GM12878 (cell line): ENCODE results near the gene SETBP1.

Experiments
- BRCA1 ChIP-seq: IDR thresholded peaks from 2 replicates; pipeline ENCODE4 v1.6.1; 2011; ENCODE audit warnings: low read depth, low read length, improper control_type of control experiment
- EGR1 ChIP-seq, 2 experiments: IDR thresholded peaks; 1 replicate in 1 of 2; 2 replicates in 1 of 2; pipeline ENCODE4 v1.6.1; 2011 to 2012; ENCODE audit warnings: low read depth in 2 of 2, low read length in 2 of 2, borderline replicate concordance in 1 of 2, mild to moderate bottlenecking in 1 of 2, moderate library complexity in 1 of 2
- POLR2A ChIP-seq: IDR thresholded peaks from 2 replicates; pipeline ENCODE4 v1.6.1; 2011; ENCODE audit warnings: low read depth, mild to moderate bottlenecking, low read length
- SIN3A ChIP-seq: IDR thresholded peaks from 2 replicates; pipeline ENCODE4 v1.6.1; 2012; ENCODE audit warnings: low read depth, low read length, improper control_type of control experiment
- SUZ12 ChIP-seq: fragments of 200-600 bp; sonication (generic); IDR thresholded peaks from one replicate; pipeline ENCODE4 v1.6.1; 2018; ENCODE audit warnings: antibody characterized with exemption, mild to moderate bottlenecking; ENCODE audit not compliant: unreplicated experiment
- TAF1 ChIP-seq: IDR thresholded peaks from 2 replicates; pipeline ENCODE4 v1.6.1; 2011; ENCODE audit warnings: mild to moderate bottlenecking, low read depth, low read length, borderline replicate concordance
- TF ChIP-seq, protein P1 (sequence below), 3 experiments: IDR thresholded peaks in 2 of 3; conservative IDR thresholded peaks in 1 of 3; 2 replicates each; pipeline ENCODE4 v1.5.1; 2011; ENCODE audit warnings: low read depth in 3 of 3, low read length in 3 of 3, mild to moderate bottlenecking in 3 of 3, control low read depth in 2 of 3, moderate library complexity in 2 of 3, inconsistent platforms in 1 of 3, mixed read lengths in 1 of 3; ENCODE audit not compliant: control insufficient read depth in 2 of 3, insufficient read depth in 1 of 3; ENCODE audit errors: extremely low read depth in 1 of 3

GRCh38 chr18:44917216-44918141 is 236.8 kb downstream of the SETBP1 start:
- TF ChIP-seq POLR2A (no peak), EGR1 (IDR thresholded peaks at IDR 0.05; ENCODE audit: borderline replicate concordance in 1 of 2, low read depth in 2 of 2, low read length in 2 of 2) (no peak), BRCA1 (no peak), SIN3A (no peak), TAF1 (no peak), SUZ12 (no peak)
- TF ChIP-seq, protein P1, sequence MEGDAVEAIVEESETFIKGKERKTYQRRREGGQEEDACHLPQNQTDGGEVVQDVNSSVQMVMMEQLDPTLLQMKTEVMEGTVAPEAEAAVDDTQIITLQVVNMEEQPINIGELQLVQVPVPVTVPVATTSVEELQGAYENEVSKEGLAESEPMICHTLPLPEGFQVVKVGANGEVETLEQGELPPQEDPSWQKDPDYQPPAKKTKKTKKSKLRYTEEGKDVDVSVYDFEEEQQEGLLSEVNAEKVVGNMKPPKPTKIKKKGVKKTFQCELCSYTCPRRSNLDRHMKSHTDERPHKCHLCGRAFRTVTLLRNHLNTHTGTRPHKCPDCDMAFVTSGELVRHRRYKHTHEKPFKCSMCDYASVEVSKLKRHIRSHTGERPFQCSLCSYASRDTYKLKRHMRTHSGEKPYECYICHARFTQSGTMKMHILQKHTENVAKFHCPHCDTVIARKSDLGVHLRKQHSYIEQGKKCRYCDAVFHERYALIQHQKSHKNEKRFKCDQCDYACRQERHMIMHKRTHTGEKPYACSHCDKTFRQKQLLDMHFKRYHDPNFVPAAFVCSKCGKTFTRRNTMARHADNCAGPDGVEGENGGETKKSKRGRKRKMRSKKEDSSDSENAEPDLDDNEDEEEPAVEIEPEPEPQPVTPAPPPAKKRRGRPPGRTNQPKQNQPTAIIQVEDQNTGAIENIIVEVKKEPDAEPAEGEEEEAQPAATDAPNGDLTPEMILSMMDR (IDR thresholded peaks at IDR 0.05 in 2 of 3, conservative IDR thresholded peaks at IDR 0.05 in 1 of 3; ENCODE audit: control insufficient read depth in 2 of 3, extremely low read depth in 1 of 3, insufficient read depth in 1 of 3, low read depth in 3 of 3, low read length in 3 of 3): no peak
